DLD1 (cell line): ENCODE results near the gene JAKMIP2.
"Not testable (repeated sequence)": the region's sequence is repeated elsewhere in the genome, so short reads cannot be mapped to it uniquely, and the experiment has no call there.

Experiments used
- in situ Hi-C: cut with HindIII; loops from 2 replicates; pipeline ENCODE4 v1.10.0; 2017; ENCODE audit warnings: low sequenced_read_pairs

The JAKMIP2 gene

GRCh38 chr5:147617711-147618350, 164.7 kb downstream of the JAKMIP2 start:
- in situ Hi-C loops, result no loop called here

GRCh38 chr5:147617191-147617606, 165.3 kb downstream of the JAKMIP2 start:
- in situ Hi-C loops, result no loop called here

- in situ Hi-C loops, result no loop called here
Observed at GRCh38 chr5:147616421-147616820, 166.1 kb downstream of the JAKMIP2 start.

- in situ Hi-C loops, result no loop called here
Observed at GRCh38 chr5:147613359-147613758, 169.2 kb downstream of the JAKMIP2 start.

- in situ Hi-C loops, result no loop called here
Observed at GRCh38 chr5:147611483-147611882, 171.0 kb downstream of the JAKMIP2 start.

- in situ Hi-C loops, result no loop called here
Observed at GRCh38 chr5:147610798-147611197, 171.7 kb downstream of the JAKMIP2 start.

GRCh38 chr5:147601652-147602051, 180.9 kb downstream of the JAKMIP2 start:
- in situ Hi-C loops, result no loop called here

- in situ Hi-C loops, result no loop called here
Observed at GRCh38 chr5:147591120-147591519, 191.4 kb downstream of the JAKMIP2 start.

GRCh38 chr5:147590096-147590495, 192.4 kb downstream of the JAKMIP2 start:
- in situ Hi-C loops, result no loop called here

- in situ Hi-C loops, result no loop called here
Observed at GRCh38 chr5:147586832-147587231, 195.7 kb downstream of the JAKMIP2 start.

GRCh38 chr5:147586221-147586620, 196.3 kb downstream of the JAKMIP2 start:
- in situ Hi-C loops, result no loop called here

- in situ Hi-C loops, result not testable (repeated sequence)
Observed at GRCh38 chr5:147582272-147582671, 200.3 kb downstream of the JAKMIP2 start.

GRCh38 chr5:147580418-147580817, 202.1 kb downstream of the JAKMIP2 start:
- in situ Hi-C loops, result not testable (repeated sequence)

- in situ Hi-C loops, result no loop called here
Observed at GRCh38 chr5:147578228-147579024, 204.1 kb downstream of the JAKMIP2 start.

GRCh38 chr5:147576646-147577535, 205.6 kb downstream of the JAKMIP2 start:
- in situ Hi-C loops, result no loop called here

GRCh38 chr5:147575598-147575997, 206.9 kb downstream of the JAKMIP2 start:
- in situ Hi-C loops, result no loop called here

GRCh38 chr5:147573211-147573610, 209.3 kb downstream of the JAKMIP2 start:
- in situ Hi-C loops, result no loop called here

- in situ Hi-C loops, result no loop called here
Observed at GRCh38 chr5:147568710-147569406, 213.7 kb downstream of the JAKMIP2 start.

GRCh38 chr5:147567917-147568598, 214.5 kb downstream of the JAKMIP2 start:
- in situ Hi-C loops, result no loop called here

- in situ Hi-C loops, result no loop called here
Observed at GRCh38 chr5:147565524-147565923, 217.0 kb downstream of the JAKMIP2 start.
